DND-41 (cell line): ENCODE measurements around the gene LCORL.

Experiments used
- EZH2 ChIP-seq: IDR thresholded peaks from 3 replicates; pipeline ENCODE4 v1.6.1; 2012; ENCODE audit warnings: borderline replicate concordance, low read depth, mild to moderate bottlenecking, moderate library complexity, low read length, inconsistent platforms; ENCODE audit not compliant: severe bottlenecking
- TF ChIP-seq, protein P1 (sequence below): IDR thresholded peaks from 2 replicates; pipeline ENCODE4 v1.5.1; 2012; ENCODE audit warnings: borderline replicate concordance, low read length, moderate library complexity, mild to moderate bottlenecking; ENCODE audit not compliant: poor library complexity, severe bottlenecking; ENCODE audit errors: extremely low read depth

DNA sequence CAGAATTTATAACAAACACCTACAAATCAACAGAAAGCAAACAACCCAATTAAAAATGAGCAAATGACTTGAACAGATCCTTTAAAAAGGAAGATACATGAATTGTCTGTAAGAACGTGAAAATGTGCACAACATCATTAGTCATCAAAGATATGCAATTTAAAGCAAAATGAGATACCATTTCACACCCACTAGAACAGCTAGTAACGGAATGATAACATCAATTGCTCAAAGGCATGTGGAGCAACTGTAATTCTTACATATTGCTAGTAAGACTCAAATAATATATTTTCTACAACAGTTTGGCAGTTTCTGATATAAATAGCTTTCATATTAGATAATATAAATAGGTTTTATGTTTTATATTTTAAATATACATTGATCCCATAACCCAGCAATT lies 82.5 kb downstream of the LCORL start:
- TF ChIP-seq, protein P1, sequence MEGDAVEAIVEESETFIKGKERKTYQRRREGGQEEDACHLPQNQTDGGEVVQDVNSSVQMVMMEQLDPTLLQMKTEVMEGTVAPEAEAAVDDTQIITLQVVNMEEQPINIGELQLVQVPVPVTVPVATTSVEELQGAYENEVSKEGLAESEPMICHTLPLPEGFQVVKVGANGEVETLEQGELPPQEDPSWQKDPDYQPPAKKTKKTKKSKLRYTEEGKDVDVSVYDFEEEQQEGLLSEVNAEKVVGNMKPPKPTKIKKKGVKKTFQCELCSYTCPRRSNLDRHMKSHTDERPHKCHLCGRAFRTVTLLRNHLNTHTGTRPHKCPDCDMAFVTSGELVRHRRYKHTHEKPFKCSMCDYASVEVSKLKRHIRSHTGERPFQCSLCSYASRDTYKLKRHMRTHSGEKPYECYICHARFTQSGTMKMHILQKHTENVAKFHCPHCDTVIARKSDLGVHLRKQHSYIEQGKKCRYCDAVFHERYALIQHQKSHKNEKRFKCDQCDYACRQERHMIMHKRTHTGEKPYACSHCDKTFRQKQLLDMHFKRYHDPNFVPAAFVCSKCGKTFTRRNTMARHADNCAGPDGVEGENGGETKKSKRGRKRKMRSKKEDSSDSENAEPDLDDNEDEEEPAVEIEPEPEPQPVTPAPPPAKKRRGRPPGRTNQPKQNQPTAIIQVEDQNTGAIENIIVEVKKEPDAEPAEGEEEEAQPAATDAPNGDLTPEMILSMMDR: no peak
- no peak for TF ChIP-seq EZH2
